H9 (cell line): ENCODE measurements around the gene ZNF845. TPM values are rescaled to one million over a fixed set of nuclear protein-coding genes. Genes with fewer than 3 reads are reported as not detected.
"Not testable (repeated sequence)": the region's sequence is repeated elsewhere in the genome, so short reads cannot be mapped to it uniquely, and the experiment has no call there.

Source experiments
- DNase-seq: peaks from one replicate; pipeline ENCODE4 v3.0.0-alpha.2; 2017
- H2AFZ ChIP-seq: one replicate; pipeline ENCODE4 v1.6.1; 2013; ENCODE audit warnings: mild to moderate bottlenecking, low read length, control low read depth, moderate library complexity
- H2AK5ac ChIP-seq: 2 replicates; pipeline ENCODE4 v1.6.1; 2013; ENCODE audit warnings: low read length, control low read depth, mixed read lengths; ENCODE audit not compliant: insufficient read length
- H2BK120ac ChIP-seq: one replicate; pipeline ENCODE4 v1.6.1; 2013; ENCODE audit warnings: low read depth, mild to moderate bottlenecking, low read length, control low read depth, inconsistent platforms; ENCODE audit not compliant: poor library complexity, severe bottlenecking
- H2BK12ac ChIP-seq: 2 replicates; pipeline ENCODE4 v1.6.1; 2013; ENCODE audit warnings: low read length, control low read depth, mixed read lengths, low read depth; ENCODE audit not compliant: insufficient read length
- H2BK15ac ChIP-seq: 2 replicates; pipeline ENCODE4 v1.6.1; 2013; ENCODE audit warnings: low read depth, low read length, control low read depth
- H2BK20ac ChIP-seq: one replicate; pipeline ENCODE4 v1.6.1; 2013; ENCODE audit warnings: low read depth, mild to moderate bottlenecking, low read length, control low read depth, inconsistent platforms; ENCODE audit not compliant: poor library complexity, severe bottlenecking
- H2BK5ac ChIP-seq: 2 replicates; pipeline ENCODE4 v1.6.1; 2013; ENCODE audit warnings: low read length, control low read depth, mixed read lengths; ENCODE audit not compliant: insufficient read length
- H3K14ac ChIP-seq: 2 replicates; pipeline ENCODE4 v1.6.1; 2013; ENCODE audit warnings: low read length, control low read depth; ENCODE audit not compliant: insufficient read depth
- H3K18ac ChIP-seq: 2 replicates; pipeline ENCODE4 v1.6.1; 2013; ENCODE audit warnings: low read depth, mild to moderate bottlenecking, mixed read lengths, low read length, control low read depth; ENCODE audit not compliant: insufficient read length
- H3K23ac ChIP-seq: 2 replicates; pipeline ENCODE4 v1.6.1; 2013; ENCODE audit warnings: low read length, control low read depth, mixed read lengths, low read depth; ENCODE audit not compliant: insufficient read length
- H3K23me2 ChIP-seq: 2 replicates; pipeline ENCODE4 v1.6.1; 2013; ENCODE audit warnings: low read depth, mild to moderate bottlenecking, mixed read lengths, low read length, control low read depth; ENCODE audit not compliant: insufficient read length, poor library complexity, severe bottlenecking
- H3K27ac ChIP-seq: 2 replicates; pipeline ENCODE4 v1.5.1; 2013; ENCODE audit warnings: low read length, control low read depth, mixed read lengths, low read depth; ENCODE audit not compliant: insufficient read length
- H3K27me3 ChIP-seq: 2 replicates; pipeline ENCODE4 v1.6.1; 2013; ENCODE audit warnings: low read length, control low read depth, inconsistent platforms; ENCODE audit not compliant: insufficient read depth
- H3K4ac ChIP-seq: 2 replicates; pipeline ENCODE4 v1.6.1; 2013; ENCODE audit warnings: low read depth, mild to moderate bottlenecking, control low read depth, inconsistent platforms, low read length, moderate library complexity
- H3K4me1 ChIP-seq: 2 replicates; pipeline ENCODE4 v1.6.1; 2013; ENCODE audit warnings: low read length, control low read depth, inconsistent platforms; ENCODE audit not compliant: insufficient read depth
- H3K4me2 ChIP-seq: 2 replicates; pipeline ENCODE4 v1.6.1; 2013; ENCODE audit warnings: low read length, control low read depth, mixed read lengths; ENCODE audit not compliant: insufficient read length, insufficient read depth
- H3K56ac ChIP-seq: 2 replicates; pipeline ENCODE4 v1.6.1; 2013; ENCODE audit warnings: low read depth, mild to moderate bottlenecking, mixed read lengths, low read length, control low read depth; ENCODE audit not compliant: insufficient read length
- H3K79me1 ChIP-seq: 2 replicates; pipeline ENCODE4 v1.6.1; 2013; ENCODE audit warnings: low read depth, mild to moderate bottlenecking, moderate library complexity, low read length, control low read depth, inconsistent platforms; ENCODE audit not compliant: insufficient read depth, poor library complexity, severe bottlenecking
- H3K79me2 ChIP-seq: 2 replicates; pipeline ENCODE4 v1.6.1; 2013; ENCODE audit warnings: low read length, control low read depth, inconsistent platforms; ENCODE audit not compliant: insufficient read depth
- H3K9ac ChIP-seq: 2 replicates; pipeline ENCODE4 v1.6.1; 2013; ENCODE audit warnings: low read length, control low read depth, mixed read lengths; ENCODE audit not compliant: insufficient read length; ENCODE audit errors: extremely low read depth
- H3K9me3 ChIP-seq: one replicate; pipeline ENCODE4 v1.6.1; 2013; ENCODE audit warnings: low read depth, low read length, inconsistent platforms; ENCODE audit not compliant: control insufficient read depth
- H3T11ph ChIP-seq: one replicate; pipeline ENCODE4 v1.6.1; 2013; ENCODE audit warnings: mild to moderate bottlenecking, low read length, control low read depth, inconsistent platforms
- H4K20me1 ChIP-seq: one replicate; pipeline ENCODE4 v1.6.1; 2013; ENCODE audit not compliant: control insufficient read depth, insufficient read length, insufficient read depth
- H4K5ac ChIP-seq: 2 replicates; pipeline ENCODE4 v1.6.1; 2013; ENCODE audit warnings: low read depth, mild to moderate bottlenecking, mixed read lengths, low read length, control low read depth; ENCODE audit not compliant: insufficient read length
- H4K8ac ChIP-seq: replicated peaks from 2 replicates; pipeline ENCODE4 v1.6.1; 2013; ENCODE audit warnings: low read length, control low read depth, mixed read lengths, low read depth; ENCODE audit not compliant: insufficient read length
- H4K91ac ChIP-seq: 2 replicates; pipeline ENCODE4 v1.6.1; 2013; ENCODE audit warnings: low read depth, mild to moderate bottlenecking, moderate library complexity, mixed read lengths, low read length, control low read depth; ENCODE audit not compliant: insufficient read length
- H3K27ac Mint-ChIP-seq, 3 experiments: 2 replicates in 2 of 3; 3 replicates in 1 of 3; pipeline ENCODE4 v1.8.0; 2020 to 2021; ENCODE audit warnings: mixed read lengths in 3 of 3, mild to moderate bottlenecking in 1 of 3, moderate library complexity in 1 of 3
- H3K27me3 Mint-ChIP-seq: 2 replicates; pipeline ENCODE4 v1.8.0; 2021; ENCODE audit warnings: low read depth, mild to moderate bottlenecking, moderate library complexity, mixed read lengths
- H3K36me3 Mint-ChIP-seq, 3 experiments: 2 replicates in 2 of 3; 3 replicates in 1 of 3; pipeline ENCODE4 v1.8.0; 2020 to 2021; ENCODE audit warnings: low read depth in 3 of 3, mixed read lengths in 3 of 3; ENCODE audit not compliant: insufficient read depth in 1 of 3
- H3K4me1 Mint-ChIP-seq, 2 experiments: 2 replicates each; pipeline ENCODE4 v1.8.0; 2020; ENCODE audit warnings: mixed read lengths in 2 of 2
- H3K4me3 Mint-ChIP-seq, 2 experiments: 2 replicates in 1 of 2; 3 replicates in 1 of 2; pipeline ENCODE4 v1.8.0; 2020 to 2021; ENCODE audit warnings: mild to moderate bottlenecking in 2 of 2, mixed read lengths in 2 of 2, moderate library complexity in 1 of 2
- H3K9me3 Mint-ChIP-seq, 2 experiments: 2 replicates in 1 of 2; 3 replicates in 1 of 2; pipeline ENCODE4 v1.8.0; 2020; ENCODE audit warnings: mild to moderate bottlenecking in 2 of 2, mixed read lengths in 2 of 2, moderate library complexity in 1 of 2
- WGBS: extraction: QIAGEN DNeasy Blood & Tissue Kit; methylation state at CpG from one replicate; pipeline ENCODE4 v1.1.7; 2013; ENCODE audit warnings: missing lambda C conversion rate, low lambda C conversion rate, mixed read lengths; ENCODE audit not compliant: insufficient read length; ENCODE audit errors: extremely low coverage; 5-methylcytosine and 5-hydroxymethylcytosine counted together
- total RNA-seq: library from RNA; stranded (reverse); gene quantifications from 2 replicates; pipeline ENCODE4 v1.2.1, GENCODE V29; 2021
- TF ChIP-seq, protein P1 (sequence below): fragments of 200-600 bp; sonication (generic); conservative IDR thresholded peaks from 3 replicates; pipeline ENCODE4 v1.8.0; 2021; ENCODE audit warnings: antibody characterized with exemption, mild to moderate bottlenecking

The ZNF845 gene
- total RNA-seq, 1 experiment from 2014 or later: 17.4 TPM

DNA sequence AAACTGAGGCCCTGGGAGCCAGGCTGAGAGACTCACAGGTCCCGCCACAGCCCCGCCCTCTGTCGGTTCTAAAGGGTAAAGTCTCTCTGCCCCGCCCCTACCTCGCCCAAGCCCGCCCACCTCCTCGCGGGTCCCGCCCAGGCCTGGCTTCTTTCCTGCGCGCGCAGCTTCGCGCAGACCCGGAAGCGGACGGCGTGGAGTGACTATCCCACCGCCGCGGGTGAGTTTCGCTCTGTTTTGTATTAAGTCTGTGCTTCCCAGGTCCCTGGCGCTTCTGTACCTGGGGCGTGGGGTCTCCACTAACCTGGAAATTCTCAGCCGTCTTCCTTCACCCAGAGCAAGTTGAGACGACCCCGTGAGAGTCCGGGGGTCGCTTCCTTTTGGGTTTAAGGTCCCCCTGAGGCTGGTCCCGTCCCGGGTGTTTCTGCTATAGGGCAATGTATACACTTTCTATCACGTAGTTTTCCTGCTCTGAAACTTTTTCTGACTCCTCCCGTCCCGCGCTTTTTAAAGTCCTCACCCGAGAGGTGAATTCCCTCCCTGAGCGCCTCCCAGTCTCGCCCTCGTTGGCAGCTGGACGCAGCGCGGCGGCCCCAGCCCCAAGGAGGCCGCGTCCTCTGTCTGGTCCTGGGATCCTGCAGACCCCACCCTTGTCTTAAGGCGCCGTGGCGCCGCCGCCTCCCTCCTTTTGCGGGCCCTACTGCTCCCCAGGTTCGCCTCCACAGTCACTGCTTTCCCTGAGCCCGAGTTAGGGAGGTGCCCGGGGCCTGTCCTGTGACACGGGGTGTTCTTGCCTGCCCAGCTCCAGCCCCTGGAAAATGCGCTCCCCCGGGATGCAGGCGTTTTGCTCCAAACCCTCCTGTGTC is 61.7 kb downstream of the ZNF845 start, which contains the start of gene ZNF765:
TSS of gene ZNF765 (plus strand) at position 176 of the 866 bp plus-strand sequence. CDS start 2,867 bp downstream, outside the sequence.
- WGBS: no CpG with 5 or more reads among the region's 58 CpGs

DNA sequence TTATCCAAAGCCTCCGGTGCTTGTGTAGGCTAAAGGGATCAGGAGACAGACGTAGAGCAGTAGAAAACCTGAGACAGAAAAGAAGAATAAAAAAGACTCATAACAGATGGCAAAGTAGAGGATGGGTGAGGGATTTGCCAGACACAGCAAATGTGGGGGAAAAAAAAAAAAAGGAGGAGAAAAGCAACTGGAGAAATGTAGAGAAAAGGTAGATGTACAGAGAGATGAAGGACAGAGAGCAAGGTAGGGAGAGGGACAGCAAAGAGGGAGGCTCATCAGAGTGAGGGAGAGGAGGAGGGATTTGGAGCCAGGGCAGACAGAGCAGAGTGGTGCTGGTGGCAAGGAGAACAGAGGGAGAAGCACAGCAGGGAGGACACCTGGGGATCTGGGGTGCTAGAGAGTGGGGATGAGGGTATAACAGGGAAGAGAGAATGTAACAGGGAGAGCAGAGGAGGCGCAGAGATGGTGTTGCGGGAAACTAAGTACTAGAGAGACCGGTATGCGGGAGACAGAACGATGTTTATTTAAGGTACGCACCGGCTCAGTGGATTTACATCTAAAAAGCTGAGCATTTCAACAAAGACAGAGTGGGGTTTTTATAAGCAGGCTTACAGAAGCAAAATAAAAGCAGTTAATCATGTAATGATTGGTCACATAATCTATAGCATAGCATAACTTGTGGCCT is 62.4 kb downstream of the ZNF845 start:
- peaks cover 18 to 26% (median 25%) of the 10 kb centered on the region in 3 experiments for H3K36me3 Mint-ChIP-seq
- H2AK5ac ChIP-seq: not testable (repeated sequence)

More for the DNA sequence above, 61.7 kb downstream of the ZNF845 start, which contains the start of gene ZNF765:
- Mint-ChIP-seq H3K4me1 (peaks cover 28 to 29% of the 10 kb centered on the region in 2 experiments), H3K4me3 (peak within 1 kb of the TSS; percentile 97 to 99), H3K9me3 (peaks cover 3 to 5% of the 10 kb centered on the region in 2 experiments; a peak in 2 of 5 replicates), H3K27me3 (no peaks in the 10 kb centered on the region; the same call in 1 of the 2 replicates), H3K36me3 (peaks cover 15 to 27% (median 21%) of the 10 kb centered on the region in 3 experiments), H3K27ac (peak within 1 kb of the TSS; percentile 80 to 93 (median 87); a peak in 5 of 7 replicates)
- Histone ChIP-seq H3K27ac (no peak within 1 kb of the TSS), H4K5ac (no peak within 1 kb of the TSS), H2AFZ (peak within 1 kb of the TSS; percentile 41), H2BK12ac (no peak within 1 kb of the TSS), H3K27me3 (no peaks in the 10 kb centered on the region), H3K4me2 (peak within 1 kb of the TSS; percentile 53), H3K9me3 (no peaks in the 10 kb centered on the region), H2BK15ac (no peak within 1 kb of the TSS), H3T11ph (no peak within 1 kb of the TSS), H3K14ac (no peak within 1 kb of the TSS), H3K23me2 (peaks cover 12% of the 10 kb centered on the region), H3K4ac (no peak within 1 kb of the TSS), H3K4me1 (no peaks in the 10 kb centered on the region; the same call in 1 of the 2 replicates), H3K18ac (no peak within 1 kb of the TSS), H3K23ac (no peak within 1 kb of the TSS), H3K79me1 (no peaks in the 10 kb centered on the region), H2BK5ac (no peak within 1 kb of the TSS), H2BK120ac (no peak within 1 kb of the TSS), H4K8ac (no peak within 1 kb of the TSS), H3K79me2 (no peaks in the 10 kb centered on the region), H2BK20ac (no peak within 1 kb of the TSS), H4K20me1 (no peaks in the 10 kb centered on the region), H2AK5ac (no peak within 1 kb of the TSS), H4K91ac (no peak within 1 kb of the TSS), H3K56ac (no peak within 1 kb of the TSS), H3K9ac (peak within 1 kb of the TSS; percentile 18)
- TF ChIP-seq, protein P1, sequence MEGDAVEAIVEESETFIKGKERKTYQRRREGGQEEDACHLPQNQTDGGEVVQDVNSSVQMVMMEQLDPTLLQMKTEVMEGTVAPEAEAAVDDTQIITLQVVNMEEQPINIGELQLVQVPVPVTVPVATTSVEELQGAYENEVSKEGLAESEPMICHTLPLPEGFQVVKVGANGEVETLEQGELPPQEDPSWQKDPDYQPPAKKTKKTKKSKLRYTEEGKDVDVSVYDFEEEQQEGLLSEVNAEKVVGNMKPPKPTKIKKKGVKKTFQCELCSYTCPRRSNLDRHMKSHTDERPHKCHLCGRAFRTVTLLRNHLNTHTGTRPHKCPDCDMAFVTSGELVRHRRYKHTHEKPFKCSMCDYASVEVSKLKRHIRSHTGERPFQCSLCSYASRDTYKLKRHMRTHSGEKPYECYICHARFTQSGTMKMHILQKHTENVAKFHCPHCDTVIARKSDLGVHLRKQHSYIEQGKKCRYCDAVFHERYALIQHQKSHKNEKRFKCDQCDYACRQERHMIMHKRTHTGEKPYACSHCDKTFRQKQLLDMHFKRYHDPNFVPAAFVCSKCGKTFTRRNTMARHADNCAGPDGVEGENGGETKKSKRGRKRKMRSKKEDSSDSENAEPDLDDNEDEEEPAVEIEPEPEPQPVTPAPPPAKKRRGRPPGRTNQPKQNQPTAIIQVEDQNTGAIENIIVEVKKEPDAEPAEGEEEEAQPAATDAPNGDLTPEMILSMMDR: peak; percentile 58
- DNase-seq: peak; percentile 94

More for the DNA sequence above, 62.4 kb downstream of the ZNF845 start:
- not testable (repeated sequence) for H3T11ph ChIP-seq, H2BK5ac ChIP-seq, H2BK15ac ChIP-seq, H3K27me3 Mint-ChIP-seq, H3K27ac ChIP-seq, H3K9me3 ChIP-seq, H4K5ac ChIP-seq, H3K9me3 Mint-ChIP-seq, H3K14ac ChIP-seq, H4K8ac ChIP-seq, H3K27me3 ChIP-seq, H3K23ac ChIP-seq, H4K91ac ChIP-seq, H2BK120ac ChIP-seq, DNase-seq, H3K79me1 ChIP-seq, H2BK20ac ChIP-seq, H3K56ac ChIP-seq, H2AFZ ChIP-seq, H3K4ac ChIP-seq, H3K79me2 ChIP-seq, H3K18ac ChIP-seq, H2BK12ac ChIP-seq, H3K9ac ChIP-seq, H4K20me1 ChIP-seq, H3K4me1 ChIP-seq
- H3K4me2 ChIP-seq: peak overlapping the region; percentile 53
- H3K23me2 ChIP-seq: peaks cover 12% of the 10 kb centered on the region
- H3K4me3 Mint-ChIP-seq: peak overlapping the region; percentile 97 to 99
- no CpG with 5 or more reads among the region's 9 CpGs for WGBS
- peaks cover 28 to 29% of the 10 kb centered on the region in 2 experiments for H3K4me1 Mint-ChIP-seq
- peak overlapping the region in 1 of 3 experiments; percentile 86; a peak in 4 of 7 replicates for H3K27ac Mint-ChIP-seq
